IPS DF 4.7 (cell line): ENCODE measurements around the gene IPO11.
"Not testable (repeated sequence)": the region's sequence is repeated elsewhere in the genome, so short reads cannot be mapped to it uniquely, and the experiment has no call there.

Experiments
- DNase-seq: peaks from one replicate; pipeline ENCODE4 v3.0.0-alpha.2; 2013; ENCODE audit warnings: low spot score; ENCODE audit errors: extremely low read depth

The IPO11 gene

GRCh38 chr5:62513085-62513484 is 100.5 kb downstream of the IPO11 start:
- not testable (repeated sequence) for DNase-seq

GRCh38 chr5:62514510-62515119 is 102.1 kb downstream of the IPO11 start:
- no peak for DNase-seq

- not testable (repeated sequence) for DNase-seq
These were observed 108.2 kb downstream of the IPO11 start for GRCh38 chr5:62520812-62521211.

GRCh38 chr5:62521319-62521718 is 108.8 kb downstream of the IPO11 start:
- DNase-seq = no peak

GRCh38 chr5:62522811-62523210 is 110.2 kb downstream of the IPO11 start:
- peak; percentile 14 for DNase-seq

- DNase-seq = no peak
These were observed 121.0 kb downstream of the IPO11 start for GRCh38 chr5:62533597-62533996.

- DNase-seq = no peak
These were observed 122.1 kb downstream of the IPO11 start for GRCh38 chr5:62534461-62535236.

- DNase-seq = no peak
These were observed 123.7 kb downstream of the IPO11 start for GRCh38 chr5:62536232-62536631.

- DNase-seq = no peak
These were observed 124.2 kb downstream of the IPO11 start for GRCh38 chr5:62536783-62537182.

GRCh38 chr5:62538017-62538942 is 125.7 kb downstream of the IPO11 start:
- DNase-seq = no peak

- DNase-seq = no peak
These were observed 130.2 kb downstream of the IPO11 start for GRCh38 chr5:62542720-62543119.

- no peak for DNase-seq
These were observed 135.5 kb downstream of the IPO11 start for GRCh38 chr5:62547945-62548630.

GRCh38 chr5:62550103-62550502 is 137.5 kb downstream of the IPO11 start:
- DNase-seq = no peak

GRCh38 chr5:62555930-62556329 is 143.4 kb downstream of the IPO11 start:
- no peak for DNase-seq

GRCh38 chr5:62558941-62559340 is 146.4 kb downstream of the IPO11 start:
- no peak for DNase-seq

GRCh38 chr5:62560786-62561185 is 148.2 kb downstream of the IPO11 start:
- DNase-seq = no peak

- DNase-seq = no peak
These were observed 149.3 kb downstream of the IPO11 start for GRCh38 chr5:62561896-62562295.

GRCh38 chr5:62562867-62563266 is 150.3 kb downstream of the IPO11 start:
- no peak for DNase-seq

GRCh38 chr5:62564101-62564500 is 151.5 kb downstream of the IPO11 start:
- no peak for DNase-seq

GRCh38 chr5:62565740-62566139 is 153.2 kb downstream of the IPO11 start:
- not testable (repeated sequence) for DNase-seq

GRCh38 chr5:62568143-62568542 is 155.6 kb downstream of the IPO11 start:
- DNase-seq = no peak
